ENCODE results near the gene VAV2.

Gene VAV2

GRCh38 chr9:133737071-133737773, 254.9 kb downstream of the VAV2 start:
- DNase-seq, result no peak

GRCh38 chr9:133735931-133736330, 256.2 kb downstream of the VAV2 start:
- DNase-seq, result no peak

- DNase-seq, result no peak
These were observed 256.7 kb downstream of the VAV2 start for GRCh38 chr9:133735415-133735775.

- DNase-seq, result no peak
These were observed 257.3 kb downstream of the VAV2 start for GRCh38 chr9:133734590-133735414.

GRCh38 chr9:133733796-133734533, 258.2 kb downstream of the VAV2 start:
- DNase-seq, result no peak

GRCh38 chr9:133733421-133733795, 258.7 kb downstream of the VAV2 start:
- no peak for DNase-seq

- no peak for DNase-seq
These were observed 259.3 kb downstream of the VAV2 start for GRCh38 chr9:133732639-133733408.

GRCh38 chr9:133731876-133732638, 260.1 kb downstream of the VAV2 start:
- peak; percentile 51 for DNase-seq

- no peak for DNase-seq
These were observed 261.0 kb downstream of the VAV2 start for GRCh38 chr9:133730994-133731715.

GRCh38 chr9:133729617-133730281, 262.4 kb downstream of the VAV2 start:
- DNase-seq, result no peak

- DNase-seq, result no peak
These were observed 263.1 kb downstream of the VAV2 start for GRCh38 chr9:133728856-133729616.

GRCh38 chr9:133727876-133728441, 264.2 kb downstream of the VAV2 start:
- DNase-seq, result no peak

GRCh38 chr9:133727277-133727875, 264.7 kb downstream of the VAV2 start:
- no peak for DNase-seq

GRCh38 chr9:133726401-133727276, 265.5 kb downstream of the VAV2 start:
- peak; percentile 40 for DNase-seq

GRCh38 chr9:133725886-133726285, 266.2 kb downstream of the VAV2 start:
- no peak for DNase-seq

GRCh38 chr9:133718563-133719315, 273.4 kb downstream of the VAV2 start:
- DNase-seq, result no peak
